GM10266 (cell line): ENCODE data around the gene FBN1.

Experiments
- DNase-seq: peaks from one replicate; pipeline ENCODE4 v3.0.0; 2012; ENCODE audit errors: extremely low spot score
- TF ChIP-seq, protein P1 (sequence below): IDR thresholded peaks from 2 replicates; pipeline ENCODE4 v1.5.1; 2012; ENCODE audit warnings: mild to moderate bottlenecking, low read depth; ENCODE audit not compliant: control insufficient read depth, insufficient read depth; ENCODE audit errors: missing control alignments

Gene FBN1

DNA sequence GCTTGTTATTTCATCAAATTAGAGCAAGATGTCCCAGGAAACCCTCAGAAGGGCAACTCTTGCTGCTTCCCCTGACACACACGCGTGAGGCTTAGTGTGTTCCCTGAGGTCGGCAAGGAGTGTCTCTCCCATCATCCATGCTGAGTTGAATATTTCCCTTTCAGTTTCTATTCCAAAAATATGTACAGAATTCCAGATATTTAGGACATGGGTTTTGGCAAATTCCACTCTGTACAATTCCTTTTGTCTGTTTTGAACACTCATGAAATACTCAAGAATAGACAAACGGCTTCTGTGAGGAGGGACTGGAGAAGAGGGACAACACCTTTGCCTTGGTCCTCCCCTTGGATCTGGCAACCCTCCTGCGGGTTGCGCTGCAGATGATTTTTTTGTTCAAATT lies 176.2 kb downstream of the FBN1 start:
- TF ChIP-seq, protein P1, sequence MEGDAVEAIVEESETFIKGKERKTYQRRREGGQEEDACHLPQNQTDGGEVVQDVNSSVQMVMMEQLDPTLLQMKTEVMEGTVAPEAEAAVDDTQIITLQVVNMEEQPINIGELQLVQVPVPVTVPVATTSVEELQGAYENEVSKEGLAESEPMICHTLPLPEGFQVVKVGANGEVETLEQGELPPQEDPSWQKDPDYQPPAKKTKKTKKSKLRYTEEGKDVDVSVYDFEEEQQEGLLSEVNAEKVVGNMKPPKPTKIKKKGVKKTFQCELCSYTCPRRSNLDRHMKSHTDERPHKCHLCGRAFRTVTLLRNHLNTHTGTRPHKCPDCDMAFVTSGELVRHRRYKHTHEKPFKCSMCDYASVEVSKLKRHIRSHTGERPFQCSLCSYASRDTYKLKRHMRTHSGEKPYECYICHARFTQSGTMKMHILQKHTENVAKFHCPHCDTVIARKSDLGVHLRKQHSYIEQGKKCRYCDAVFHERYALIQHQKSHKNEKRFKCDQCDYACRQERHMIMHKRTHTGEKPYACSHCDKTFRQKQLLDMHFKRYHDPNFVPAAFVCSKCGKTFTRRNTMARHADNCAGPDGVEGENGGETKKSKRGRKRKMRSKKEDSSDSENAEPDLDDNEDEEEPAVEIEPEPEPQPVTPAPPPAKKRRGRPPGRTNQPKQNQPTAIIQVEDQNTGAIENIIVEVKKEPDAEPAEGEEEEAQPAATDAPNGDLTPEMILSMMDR = no peak

DNA sequence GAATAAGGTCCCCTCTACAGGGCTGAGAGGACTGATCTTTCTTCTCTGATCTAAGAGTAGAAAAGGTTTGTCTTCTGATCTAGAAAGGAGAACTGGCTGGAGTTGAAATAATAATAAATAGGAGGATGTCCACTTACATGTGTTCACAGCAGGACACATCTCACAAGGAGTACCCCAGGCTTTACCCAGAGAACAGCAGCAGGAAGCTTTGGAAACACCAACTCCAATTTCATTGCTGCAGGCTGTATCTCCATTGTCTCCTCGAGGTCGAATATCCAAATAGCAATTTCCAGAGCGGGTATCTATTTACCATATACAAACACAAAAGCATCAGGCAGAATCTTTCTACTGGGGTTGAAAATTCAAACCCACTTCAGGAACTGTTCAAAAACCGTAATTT lies 177.7 kb downstream of the FBN1 start:
- no peak for DNase-seq
- TF ChIP-seq, protein P1 = no peak

More for the DNA sequence above, 176.2 kb downstream of the FBN1 start:
- DNase-seq = no peak

DNA sequence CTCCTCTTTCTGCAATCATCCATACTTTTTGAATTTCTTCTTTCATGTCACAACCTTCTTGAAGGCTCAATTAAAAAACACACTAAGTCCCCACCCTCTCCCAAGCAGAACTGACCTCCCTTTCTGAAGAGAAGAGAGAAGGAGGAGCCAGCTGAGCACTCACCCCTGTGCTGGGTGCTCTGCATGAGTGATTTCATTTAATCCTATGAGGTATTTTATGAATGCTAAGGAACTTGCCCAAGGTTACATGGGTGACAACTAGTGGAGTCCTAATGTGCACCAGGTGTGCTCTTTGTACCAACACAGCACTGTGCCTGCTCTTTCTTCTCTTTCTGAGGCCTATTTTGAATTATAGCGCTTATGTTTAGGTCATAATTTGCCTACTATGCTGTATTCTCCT lies 178.7 kb downstream of the FBN1 start:
- TF ChIP-seq, protein P1 = no peak
- no peak for DNase-seq

DNA sequence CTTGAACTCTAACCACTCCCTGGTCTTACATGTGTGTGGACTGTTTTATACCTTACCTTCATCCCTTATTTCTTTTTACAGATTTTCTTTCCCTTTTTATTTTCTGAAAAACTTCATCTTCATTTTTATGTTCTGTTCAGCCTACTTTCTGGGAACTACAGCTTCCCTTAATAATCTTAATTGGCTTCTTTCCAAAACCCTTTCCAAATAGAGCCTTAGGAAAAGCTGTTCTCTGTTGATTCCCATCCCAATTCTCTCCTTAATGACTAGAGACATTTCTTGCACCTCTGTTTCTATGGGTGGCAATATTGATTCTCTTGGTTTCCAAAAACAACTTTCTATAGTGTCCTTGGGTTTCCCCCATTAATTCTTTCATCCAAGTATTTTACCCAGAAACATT lies 179.4 kb downstream of the FBN1 start:
- no peak for DNase-seq
- TF ChIP-seq, protein P1 = no peak

DNA sequence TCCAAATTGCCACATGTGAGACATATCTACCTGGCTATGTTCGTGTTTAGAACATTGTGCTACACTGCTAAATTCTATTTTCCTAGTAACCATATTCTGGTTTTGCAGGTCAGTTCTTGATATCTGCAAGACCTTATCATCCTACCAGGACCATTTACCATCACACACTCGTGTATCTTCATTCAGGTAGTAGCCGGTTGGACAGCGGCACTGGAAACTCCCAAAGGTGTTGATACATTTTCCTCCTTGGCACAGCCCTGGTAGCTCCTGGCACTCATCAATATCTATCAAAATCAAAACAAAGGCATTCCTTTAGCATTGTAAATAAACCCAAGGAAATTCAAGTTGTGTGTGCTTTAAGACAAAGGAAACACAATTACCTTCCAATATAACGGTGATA lies 180.1 kb downstream of the FBN1 start:
- no peak for DNase-seq
- TF ChIP-seq, protein P1 = no peak

DNA sequence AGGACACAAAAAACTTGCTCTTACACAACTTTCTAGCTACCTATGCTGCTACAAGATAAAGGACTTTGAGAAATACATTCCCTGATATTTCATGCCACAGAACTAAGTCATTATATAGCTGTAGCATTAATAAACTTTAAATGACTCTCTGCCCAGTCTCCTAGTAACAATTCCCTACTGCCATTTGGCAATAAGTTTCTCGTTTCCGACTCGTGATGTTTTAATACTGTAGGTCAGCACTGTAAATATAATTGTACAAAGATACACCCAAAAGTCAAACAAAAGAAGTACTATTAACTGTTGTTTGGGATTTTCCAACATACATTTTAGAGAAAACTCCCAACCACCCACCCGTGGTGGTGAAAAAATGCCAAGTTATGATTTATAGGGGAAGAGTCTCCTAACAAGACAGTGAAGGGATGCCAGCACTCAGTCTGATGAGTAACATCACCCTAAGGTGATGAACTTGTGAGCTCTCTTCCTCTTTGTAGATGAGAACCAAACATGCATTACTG lies 182.1 kb downstream of the FBN1 start:
- TF ChIP-seq, protein P1 = no peak
- no peak for DNase-seq

DNA sequence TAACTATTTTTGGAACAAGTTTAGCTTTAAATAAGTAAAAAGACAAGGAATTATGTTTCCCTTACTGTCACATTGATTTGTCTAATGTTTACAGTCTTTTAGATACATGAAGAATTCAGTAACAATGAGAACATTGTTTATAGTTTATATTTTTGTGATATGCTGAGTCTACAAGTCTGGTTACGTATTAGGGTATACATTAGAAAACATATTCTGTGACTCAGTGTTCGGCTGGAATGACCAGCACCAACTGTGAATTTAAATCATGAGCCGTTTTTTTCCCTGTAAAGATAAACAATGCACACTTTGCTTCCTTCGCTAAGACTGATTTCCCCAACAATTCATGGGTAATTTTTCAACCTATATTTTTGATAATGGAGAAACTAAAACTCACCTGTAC lies 182.8 kb downstream of the FBN1 start:
- no peak for DNase-seq
- TF ChIP-seq, protein P1 = no peak
